Tracheal epithelial cell (primary cell): Measurements from ENCODE around the gene CYP2J2. TPM values are rescaled to one million over a fixed set of nuclear protein-coding genes. Genes with fewer than 3 reads are reported as not detected.

Source experiments
- total RNA-seq: library from RNA; depleted of rRNA; stranded (reverse); fragments of >200 nt; gene quantifications from 2 replicates; pipeline ENCODE4 v1.2.1, GENCODE V29; 2014

CYP2J2 gene, protein sequence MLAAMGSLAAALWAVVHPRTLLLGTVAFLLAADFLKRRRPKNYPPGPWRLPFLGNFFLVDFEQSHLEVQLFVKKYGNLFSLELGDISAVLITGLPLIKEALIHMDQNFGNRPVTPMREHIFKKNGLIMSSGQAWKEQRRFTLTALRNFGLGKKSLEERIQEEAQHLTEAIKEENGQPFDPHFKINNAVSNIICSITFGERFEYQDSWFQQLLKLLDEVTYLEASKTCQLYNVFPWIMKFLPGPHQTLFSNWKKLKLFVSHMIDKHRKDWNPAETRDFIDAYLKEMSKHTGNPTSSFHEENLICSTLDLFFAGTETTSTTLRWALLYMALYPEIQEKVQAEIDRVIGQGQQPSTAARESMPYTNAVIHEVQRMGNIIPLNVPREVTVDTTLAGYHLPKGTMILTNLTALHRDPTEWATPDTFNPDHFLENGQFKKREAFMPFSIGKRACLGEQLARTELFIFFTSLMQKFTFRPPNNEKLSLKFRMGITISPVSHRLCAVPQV
- total RNA-seq = 1.1 and 3.1 TPM in 2 replicates

GRCh38 chr1:59926381-59927123 lies at the start of gene CYP2J2:
Gene CYP2J2 (minus strand): TSS chr1:59926773. CDS start chr1:59926746, 27 bp downstream.

Other genes starting within 250 kb of the CYP2J2 start
- gene HOOK1, start 111.8 kb downstream of the CYP2J2 start, total RNA-seq = 9.2 and 11.1 TPM in 2 replicates
- gene C1orf87, start 147.0 kb upstream of the CYP2J2 start, total RNA-seq = not detected in 2 replicates